Measurements from ENCODE around the gene ZBTB37.
"Not testable (repeated sequence)": the region's sequence is repeated elsewhere in the genome, so short reads cannot be mapped to it uniquely, and the experiment has no call there.

ZBTB37 gene

GRCh38 chr1:173915596-173915995 is 47.4 kb downstream of the ZBTB37 start:
- DNase-seq, result no peak

GRCh38 chr1:173916667-173917066 is 48.5 kb downstream of the ZBTB37 start:
- no peak for DNase-seq

GRCh38 chr1:173917149-173917548 is 49.0 kb downstream of the ZBTB37 start, which contains the start of gene SERPINC1:
TSS of gene SERPINC1 (minus strand) at chr1:173917327. CDS start at chr1:173917259, 68 bp downstream.
- DNase-seq, result no peak

GRCh38 chr1:173917635-173918493 is 49.7 kb downstream of the ZBTB37 start:
- DNase-seq, result no peak

GRCh38 chr1:173920861-173921260 is 52.7 kb downstream of the ZBTB37 start:
- DNase-seq, result no peak

- DNase-seq, result no peak
Observed at GRCh38 chr1:173925306-173926242, 57.4 kb downstream of the ZBTB37 start.

GRCh38 chr1:173930541-173930940 is 62.4 kb downstream of the ZBTB37 start:
- not testable (repeated sequence) for DNase-seq

GRCh38 chr1:173934440-173934839 is 66.3 kb downstream of the ZBTB37 start:
- no peak for DNase-seq

- DNase-seq, result no peak
Observed at GRCh38 chr1:173937062-173937461, 68.9 kb downstream of the ZBTB37 start.

- no peak for DNase-seq
Observed at GRCh38 chr1:173946380-173946921, 78.3 kb downstream of the ZBTB37 start.

- no peak for DNase-seq
Observed at GRCh38 chr1:173948594-173948993, 80.4 kb downstream of the ZBTB37 start.

Measured in eye (tissue), 1 donor.